ENCODE data around the gene ATG2B.

DNA sequence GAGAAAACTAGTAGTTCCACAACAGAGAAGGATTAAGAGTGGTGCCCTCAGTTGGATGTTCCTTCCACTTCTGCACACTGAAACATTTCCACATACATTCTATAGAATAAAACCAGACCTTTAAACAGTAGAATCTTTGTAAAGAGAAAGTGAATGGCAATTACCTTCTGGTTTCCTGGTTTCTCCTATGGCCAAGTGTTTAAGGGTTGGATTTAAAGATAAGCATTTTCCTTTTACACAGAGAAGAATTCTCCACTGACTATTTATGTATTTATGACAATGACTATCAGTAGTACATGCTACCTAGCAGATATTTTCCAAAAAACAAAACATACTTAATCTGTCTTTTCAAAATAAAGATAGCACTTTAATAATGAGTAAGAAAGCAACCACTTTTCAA, 3.2 kb downstream of the ATG2B start:
- TF ChIP-seq, protein P1, sequence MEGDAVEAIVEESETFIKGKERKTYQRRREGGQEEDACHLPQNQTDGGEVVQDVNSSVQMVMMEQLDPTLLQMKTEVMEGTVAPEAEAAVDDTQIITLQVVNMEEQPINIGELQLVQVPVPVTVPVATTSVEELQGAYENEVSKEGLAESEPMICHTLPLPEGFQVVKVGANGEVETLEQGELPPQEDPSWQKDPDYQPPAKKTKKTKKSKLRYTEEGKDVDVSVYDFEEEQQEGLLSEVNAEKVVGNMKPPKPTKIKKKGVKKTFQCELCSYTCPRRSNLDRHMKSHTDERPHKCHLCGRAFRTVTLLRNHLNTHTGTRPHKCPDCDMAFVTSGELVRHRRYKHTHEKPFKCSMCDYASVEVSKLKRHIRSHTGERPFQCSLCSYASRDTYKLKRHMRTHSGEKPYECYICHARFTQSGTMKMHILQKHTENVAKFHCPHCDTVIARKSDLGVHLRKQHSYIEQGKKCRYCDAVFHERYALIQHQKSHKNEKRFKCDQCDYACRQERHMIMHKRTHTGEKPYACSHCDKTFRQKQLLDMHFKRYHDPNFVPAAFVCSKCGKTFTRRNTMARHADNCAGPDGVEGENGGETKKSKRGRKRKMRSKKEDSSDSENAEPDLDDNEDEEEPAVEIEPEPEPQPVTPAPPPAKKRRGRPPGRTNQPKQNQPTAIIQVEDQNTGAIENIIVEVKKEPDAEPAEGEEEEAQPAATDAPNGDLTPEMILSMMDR (IDR thresholded peaks at IDR 0.05; ENCODE audit: extremely low read depth in 1 of 2, insufficient read depth in 1 of 2, low read depth in 1 of 2, low read length in 2 of 2), result no peak
- no peak for TF ChIP-seq EZH2 (IDR thresholded peaks at IDR 0.05; ENCODE audit: borderline replicate concordance, low read depth, low read length, severe bottlenecking)
- TF ChIP-seq, protein P2, sequence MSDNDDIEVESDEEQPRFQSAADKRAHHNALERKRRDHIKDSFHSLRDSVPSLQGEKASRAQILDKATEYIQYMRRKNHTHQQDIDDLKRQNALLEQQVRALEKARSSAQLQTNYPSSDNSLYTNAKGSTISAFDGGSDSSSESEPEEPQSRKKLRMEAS (IDR thresholded peaks at IDR 0.05; ENCODE audit: insufficient read depth, insufficient read length), result no peak
- TF ChIP-seq POLR2A (IDR thresholded peaks at IDR 0.05; ENCODE audit: low read depth, low read length), result no peak
- TF ChIP-seq POLR2AphosphoS5 (IDR thresholded peaks at IDR 0.05; ENCODE audit: insufficient read depth, low read depth, low read length), result no peak

Measured in endothelial cell of umbilical vein (primary cell).